ENCODE results near the gene ITGAE.
A peak's percentile ranks its signal among the peaks of the same experiment; 100 is the strongest.

ITGAE gene

DNA sequence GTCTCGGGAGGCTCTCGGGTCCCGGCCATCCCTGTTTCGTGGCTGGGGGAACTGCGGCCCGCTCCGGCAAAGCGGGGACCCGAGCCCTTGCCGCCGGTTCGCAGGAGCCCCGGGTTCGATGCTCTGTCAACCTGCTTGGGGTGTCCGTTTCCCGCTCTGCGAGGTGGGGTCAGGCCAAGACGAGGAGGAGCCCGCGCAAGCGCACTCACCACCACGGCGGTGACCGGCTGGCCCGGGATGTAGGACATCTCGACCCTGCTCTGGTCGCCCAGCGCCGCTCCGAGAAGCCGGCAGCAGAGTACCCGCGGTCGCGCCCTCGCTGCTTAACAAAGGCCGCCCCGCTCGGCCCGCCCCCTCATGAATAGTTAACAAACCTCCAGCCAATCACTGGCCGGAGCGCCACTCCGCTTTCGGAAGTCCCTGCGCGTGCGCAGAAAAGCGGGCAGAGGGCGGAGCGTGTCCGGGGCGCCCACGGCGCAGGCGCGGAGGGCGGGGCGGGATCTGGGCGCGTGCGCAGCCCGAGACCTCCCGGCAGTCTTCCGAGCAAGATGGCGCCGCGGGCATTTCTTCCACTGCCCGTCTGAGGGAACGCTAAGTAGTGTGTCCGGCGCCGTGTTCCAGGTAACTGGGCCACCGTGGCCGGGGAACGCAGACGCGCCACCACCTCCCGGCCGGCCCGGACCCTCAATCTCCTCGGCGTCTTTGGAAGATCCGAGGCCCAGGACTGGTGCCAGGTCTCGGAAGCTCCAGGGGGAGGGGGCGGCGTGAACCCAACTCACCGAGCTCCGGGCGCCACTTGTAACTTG, 132.5 kb downstream of the ITGAE start, which contains the start of the genes EMC6 and TAX1BP3:
EMC6 (plus strand) TSS at position 534 of the 806 bp plus-strand sequence. CDS start 335 bp downstream, outside the sequence.
TAX1BP3 (minus strand) TSS at position 300 of the 806 bp plus-strand sequence; CDS start at position 248, 52 bp downstream.
- TF ChIP-seq, protein P1, sequence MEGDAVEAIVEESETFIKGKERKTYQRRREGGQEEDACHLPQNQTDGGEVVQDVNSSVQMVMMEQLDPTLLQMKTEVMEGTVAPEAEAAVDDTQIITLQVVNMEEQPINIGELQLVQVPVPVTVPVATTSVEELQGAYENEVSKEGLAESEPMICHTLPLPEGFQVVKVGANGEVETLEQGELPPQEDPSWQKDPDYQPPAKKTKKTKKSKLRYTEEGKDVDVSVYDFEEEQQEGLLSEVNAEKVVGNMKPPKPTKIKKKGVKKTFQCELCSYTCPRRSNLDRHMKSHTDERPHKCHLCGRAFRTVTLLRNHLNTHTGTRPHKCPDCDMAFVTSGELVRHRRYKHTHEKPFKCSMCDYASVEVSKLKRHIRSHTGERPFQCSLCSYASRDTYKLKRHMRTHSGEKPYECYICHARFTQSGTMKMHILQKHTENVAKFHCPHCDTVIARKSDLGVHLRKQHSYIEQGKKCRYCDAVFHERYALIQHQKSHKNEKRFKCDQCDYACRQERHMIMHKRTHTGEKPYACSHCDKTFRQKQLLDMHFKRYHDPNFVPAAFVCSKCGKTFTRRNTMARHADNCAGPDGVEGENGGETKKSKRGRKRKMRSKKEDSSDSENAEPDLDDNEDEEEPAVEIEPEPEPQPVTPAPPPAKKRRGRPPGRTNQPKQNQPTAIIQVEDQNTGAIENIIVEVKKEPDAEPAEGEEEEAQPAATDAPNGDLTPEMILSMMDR (conservative IDR thresholded peaks at IDR 0.05; ENCODE audit: low read depth, low read length) = no peak
- H3K4me3 ChIP-seq (ENCODE audit: low read length) = peak within 1 kb of the TSS; percentile 94
- DNase-seq (ENCODE audit: low read depth) = peak; percentile 80

DNA sequence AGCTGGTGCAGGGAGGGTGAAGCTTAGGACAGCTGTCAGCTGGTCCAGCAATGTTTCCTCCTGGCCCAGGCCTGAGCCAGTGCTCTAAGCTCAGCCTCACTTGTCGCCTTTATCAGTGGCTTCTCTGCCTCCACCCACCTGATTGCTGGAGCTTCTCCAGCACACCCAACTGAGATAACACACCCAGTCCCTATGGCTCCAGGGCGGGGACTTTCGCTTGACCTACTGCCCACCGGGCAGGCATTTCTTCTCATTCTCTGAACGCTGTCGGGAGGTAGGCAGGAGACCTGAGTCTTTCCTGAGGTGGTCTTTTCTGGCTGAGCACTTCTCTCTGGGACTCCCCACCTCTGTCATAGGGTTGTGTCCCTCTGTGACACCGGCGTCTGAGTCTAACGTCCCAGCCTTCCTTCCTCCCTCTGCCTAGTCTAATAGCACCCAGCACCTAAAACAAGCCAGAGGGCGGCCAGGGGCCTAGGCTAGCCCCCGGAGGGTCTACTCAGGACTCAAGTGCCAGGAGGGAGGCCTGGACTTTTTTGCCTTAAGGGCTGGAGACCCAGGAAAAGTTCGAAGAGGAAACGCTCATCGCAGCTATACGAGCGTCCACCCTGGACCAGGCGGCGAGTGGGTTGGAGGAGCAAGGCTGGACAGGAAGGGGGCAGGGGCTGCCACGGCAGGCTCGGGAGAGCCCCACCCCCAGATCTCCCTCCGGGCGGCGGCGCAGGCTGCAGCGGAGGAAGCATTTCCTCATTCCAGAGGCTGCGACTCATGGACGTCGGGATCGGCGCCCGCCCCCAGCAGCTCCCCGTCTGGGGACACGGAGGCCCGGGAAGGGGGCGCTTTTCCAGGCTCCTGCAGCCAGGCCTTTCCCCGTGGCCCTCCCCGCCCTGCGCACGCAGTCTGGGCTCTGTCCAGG, 133.4 kb downstream of the ITGAE start:
- peak overlapping the region; percentile 91 for H3K4me3 ChIP-seq (ENCODE audit: low read length)
- DNase-seq (ENCODE audit: low read depth) = peak; percentile 55
- TF ChIP-seq, protein P1 (conservative IDR thresholded peaks at IDR 0.05; ENCODE audit: low read depth, low read length) = no peak

DNA sequence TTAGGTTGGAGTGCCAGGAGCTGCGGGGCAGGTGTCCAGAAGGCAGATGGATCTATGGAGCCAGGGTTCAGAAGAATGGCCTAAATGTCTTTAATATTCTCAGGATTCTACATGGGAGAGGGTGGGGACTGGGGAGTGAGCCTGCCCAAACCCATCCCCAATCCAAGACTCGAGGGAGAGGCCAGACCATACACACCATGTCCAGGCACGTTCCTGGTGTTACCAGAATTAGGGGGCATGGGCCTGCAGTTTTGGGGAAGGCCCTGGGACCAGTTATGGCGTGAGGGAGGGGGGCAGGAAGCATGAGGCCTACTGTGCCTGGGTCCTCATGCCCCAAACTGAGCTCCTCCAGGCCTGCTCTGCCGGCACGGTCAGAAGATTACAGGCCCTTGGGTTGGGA, 134.5 kb downstream of the ITGAE start:
- DNase-seq (ENCODE audit: low read depth) = no peak
- TF ChIP-seq, protein P1 (conservative IDR thresholded peaks at IDR 0.05; ENCODE audit: low read depth, low read length) = no peak
- peak overlapping the region; percentile 26 for H3K4me3 ChIP-seq (ENCODE audit: low read length)

DNA sequence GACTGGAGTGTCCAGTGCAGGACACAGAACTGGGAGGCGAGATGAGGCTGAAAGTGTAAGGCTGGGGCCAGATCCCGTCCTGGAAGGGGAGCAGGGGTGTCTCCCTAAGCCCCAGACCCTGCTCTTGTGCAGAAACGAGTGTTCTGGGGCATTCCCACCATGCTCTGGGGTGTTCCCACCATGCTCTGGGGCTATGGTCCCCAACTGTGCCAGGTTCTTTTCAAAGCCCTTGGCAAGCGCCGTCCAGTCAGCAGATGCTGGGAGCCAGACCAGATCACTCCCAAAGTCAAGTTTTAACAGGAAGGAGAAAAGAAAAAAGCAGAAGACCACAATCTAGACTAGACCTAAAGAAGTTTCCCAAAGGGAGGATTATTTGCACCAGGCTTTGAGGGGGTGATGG, 135.2 kb downstream of the ITGAE start:
- H3K4me3 ChIP-seq (ENCODE audit: low read length) = no peak overlapping the region
- no peak for DNase-seq (ENCODE audit: low read depth)
- TF ChIP-seq, protein P1 (conservative IDR thresholded peaks at IDR 0.05; ENCODE audit: low read depth, low read length) = no peak
